Fibroblast of the conjunctiva (primary cell): ENCODE results near the gene BBS1.

Experiments
- DNase-seq: peaks from one replicate; pipeline ENCODE4 v3.0.0-alpha.2; 2010; ENCODE audit warnings: low read depth

BBS1 gene

GRCh38 chr11:66549696-66550095 lies 39.3 kb downstream of the BBS1 start:
- DNase-seq = no peak

- DNase-seq = no peak
Measured at GRCh38 chr11:66550887-66551286, 40.5 kb downstream of the BBS1 start.

- DNase-seq = no peak
Measured at GRCh38 chr11:66554602-66555001, 44.2 kb downstream of the BBS1 start.

- DNase-seq = no peak
Measured at GRCh38 chr11:66555416-66555815, 45.0 kb downstream of the BBS1 start.

GRCh38 chr11:66556086-66556485 lies 45.7 kb downstream of the BBS1 start:
- no peak for DNase-seq

GRCh38 chr11:66557733-66558326 lies 47.4 kb downstream of the BBS1 start:
- DNase-seq = no peak

- no peak for DNase-seq
Measured at GRCh38 chr11:66559142-66559865, 48.9 kb downstream of the BBS1 start.

- DNase-seq = no peak
Measured at GRCh38 chr11:66559866-66560676, 49.6 kb downstream of the BBS1 start.

- DNase-seq = no peak
Measured at GRCh38 chr11:66561178-66561974, 50.9 kb downstream of the BBS1 start.

GRCh38 chr11:66561975-66562248 lies 51.5 kb downstream of the BBS1 start:
- DNase-seq = no peak

GRCh38 chr11:66562275-66562674 lies 51.8 kb downstream of the BBS1 start:
- DNase-seq = no peak

- no peak for DNase-seq
Measured at GRCh38 chr11:66562907-66563583, 52.6 kb downstream of the BBS1 start.

GRCh38 chr11:66563832-66564231 lies 53.4 kb downstream of the BBS1 start:
- DNase-seq = no peak

- DNase-seq = no peak
Measured at GRCh38 chr11:66564538-66564937, 54.1 kb downstream of the BBS1 start.

- DNase-seq = no peak
Measured at GRCh38 chr11:66564984-66565383, 54.5 kb downstream of the BBS1 start.

GRCh38 chr11:66566221-66566620 lies 55.8 kb downstream of the BBS1 start:
- no peak for DNase-seq

GRCh38 chr11:66567787-66568123 lies 57.3 kb downstream of the BBS1 start:
- no peak for DNase-seq

GRCh38 chr11:66568124-66568916 lies 57.9 kb downstream of the BBS1 start, which contains the start of gene CTSF:
Gene CTSF, minus strand, starts transcription at chr11:66568606. Its CDS starts 120 bp downstream, at chr11:66568486.
- DNase-seq = peak; percentile 43

- DNase-seq = no peak
Measured at GRCh38 chr11:66569076-66569475, 58.6 kb downstream of the BBS1 start.

GRCh38 chr11:66570079-66570849 lies 59.8 kb downstream of the BBS1 start:
- DNase-seq = no peak
